VCaP (cell line): ENCODE results near the gene GPR153.
A peak's percentile ranks its signal among the peaks of the same experiment; 100 is the strongest.

Experiments
- H3K27ac ChIP-seq: fragments of 450-650 bp; 2 replicates; pipeline ENCODE4 v1.5.1; 2017
- CTCF ChIP-seq: fragments of 450-650 bp; conservative IDR thresholded peaks from 2 replicates; pipeline ENCODE4 v1.5.1; 2017; ENCODE audit warnings: mild to moderate bottlenecking, moderate library complexity

The GPR153 gene

GRCh38 chr1:6202256-6202655 lies 58.6 kb downstream of the GPR153 start:
- no peak for TF ChIP-seq CTCF
- no peak overlapping the region for H3K27ac ChIP-seq

DNA sequence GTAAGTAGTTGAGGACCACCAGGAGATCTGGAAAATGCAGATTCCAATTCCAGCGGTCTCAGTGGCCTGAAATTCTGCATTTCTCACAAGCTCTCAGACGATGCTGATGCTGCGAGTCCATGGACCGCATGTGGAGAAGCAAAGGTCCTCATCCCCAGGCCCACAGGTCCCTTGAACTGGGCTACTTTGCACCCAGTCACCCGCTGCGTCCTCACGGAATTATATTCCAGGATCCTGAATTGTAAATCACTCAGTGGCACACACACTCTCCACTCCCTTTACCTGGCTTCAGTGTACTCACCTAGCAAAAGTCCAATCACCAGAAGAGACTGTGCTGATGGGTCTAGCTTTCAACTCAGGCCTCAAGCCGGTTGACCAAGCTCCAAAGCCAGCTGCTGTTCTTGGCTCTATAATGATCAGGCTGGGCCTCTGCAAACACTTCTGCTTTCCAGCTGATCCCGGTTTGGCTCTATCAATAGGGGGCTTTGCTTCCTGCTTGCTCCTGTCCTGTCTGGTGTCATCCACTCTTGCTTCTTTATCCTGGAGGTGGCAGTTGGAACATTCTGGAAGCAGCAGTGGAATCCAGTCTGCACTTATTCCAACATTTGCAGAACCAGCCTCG lies 60.6 kb downstream of the GPR153 start:
- H3K27ac ChIP-seq = peak overlapping the region; percentile 98

GRCh38 chr1:6199298-6200187 lies 61.4 kb downstream of the GPR153 start, which contains the start of gene RPL22:
Gene RPL22, minus strand, starts transcription at chr1:6199595. Its CDS starts 22 bp downstream, at chr1:6199573.
- no peak for TF ChIP-seq CTCF
- H3K27ac ChIP-seq = peak within 1 kb of the TSS; percentile 98

More for the DNA sequence above, 60.6 kb downstream of the GPR153 start:
- TF ChIP-seq CTCF = no peak

DNA sequence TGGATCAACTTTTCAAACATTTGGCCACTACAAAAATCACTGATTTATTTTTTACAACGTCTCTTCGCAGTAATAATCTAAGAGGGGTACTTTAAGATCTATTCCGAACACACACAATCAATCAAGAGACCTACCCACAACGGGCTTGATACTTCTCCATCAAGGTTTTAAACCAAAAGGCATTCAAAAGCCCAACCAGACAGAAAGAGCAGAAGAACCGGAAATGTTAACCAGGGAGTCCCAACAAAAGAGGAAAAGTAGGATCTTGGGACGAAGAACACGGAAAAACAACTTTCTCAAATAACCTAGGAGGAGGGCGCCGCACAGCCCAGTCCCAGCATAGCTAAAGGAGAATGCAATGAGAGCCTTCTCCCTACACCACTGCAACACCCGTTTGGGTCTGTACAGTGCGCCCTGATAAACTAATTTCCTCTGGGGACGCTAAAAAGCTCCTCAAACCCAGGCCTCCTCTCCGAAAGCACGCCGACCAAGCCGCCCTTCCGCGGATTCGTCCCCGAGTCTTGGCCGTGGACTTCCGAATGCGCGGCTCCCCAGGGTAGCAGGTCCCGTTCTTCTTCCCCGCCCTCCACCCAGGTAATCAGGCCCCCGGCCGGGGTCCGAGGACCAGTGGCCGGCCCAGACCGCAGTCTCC lies 62.1 kb downstream of the GPR153 start:
- TF ChIP-seq CTCF = no peak
- H3K27ac ChIP-seq = peak overlapping the region; percentile 98

DNA sequence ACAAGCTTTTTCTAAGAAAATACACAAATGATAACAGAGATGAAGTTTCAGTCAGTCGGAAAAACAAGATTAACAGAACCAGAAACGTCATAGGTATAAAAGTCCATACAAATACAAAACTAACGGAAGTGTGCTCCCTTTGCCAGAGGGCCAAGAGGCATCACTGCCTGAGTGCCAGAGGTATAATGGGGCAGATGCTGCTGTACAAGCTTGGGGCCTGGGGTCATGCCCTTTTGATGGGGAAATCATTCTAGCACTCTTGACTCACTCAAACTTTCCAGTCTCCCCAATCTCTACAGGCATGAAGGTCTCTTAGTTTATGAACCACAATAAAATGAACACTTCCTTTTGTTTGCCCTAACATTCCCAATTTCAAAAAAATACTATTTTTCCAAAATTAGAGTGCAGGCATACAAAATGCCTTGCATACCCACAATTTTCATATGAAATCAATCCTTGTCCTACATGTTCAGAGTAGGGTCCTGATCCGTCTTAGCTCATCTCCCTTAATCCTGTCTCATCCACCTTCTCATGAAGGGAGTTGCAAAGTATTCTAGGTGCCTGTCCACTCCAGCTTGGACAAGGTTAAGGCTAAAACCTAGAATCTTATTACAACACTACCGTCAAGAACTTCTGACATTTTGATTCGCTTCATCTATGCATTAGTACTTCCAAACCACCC lies 63.0 kb downstream of the GPR153 start:
- H3K27ac ChIP-seq = peak overlapping the region; percentile 98
- no peak for TF ChIP-seq CTCF
